HepG2 (cell line): ENCODE results near the gene MTFR1L. TPM values are rescaled to one million over a fixed set of nuclear protein-coding genes. Genes with fewer than 3 reads are reported as not detected.
A peak's percentile ranks its signal among the peaks of the same experiment; 100 is the strongest.

Experiments
- ATAC-seq: fragments of 200-7000 bp; cut with Tn5 transposase; 3 replicates; pipeline ENCODE4 v1.9.1; 2020; ENCODE audit warnings: mild to moderate bottlenecking, moderate library complexity
- BruUV-seq: library from RNA; stranded (reverse); fragments of 400-500 nt; replicated peaks from 2 replicates; lab custom pipeline; 2021; lab: Mats Ljungman, UMichigan
- CTCF ChIA-PET: fragments of 300-600 bp; formaldehyde crosslinking; extraction: SDS; loops from one replicate; lab custom pipeline; 2021; ENCODE audit warnings: low total read pairs, inconsistent platforms, low intra/inter-chr PET ratio; lab: Yijun Ruan, JAX
- POLR2A ChIA-PET: fragments of 350-600 bp; sonication (Branson Sonifier 250); formaldehyde crosslinking; loops from one replicate; lab custom pipeline; 2020; ENCODE audit warnings: antibody characterized with exemption, inconsistent platforms; lab: Yijun Ruan, JAX
- DNase-seq: peaks from one replicate; pipeline ENCODE4 v3.0.0-alpha.2; 2015; ENCODE audit warnings: low spot score
- FAIRE-seq: peaks from 3 replicates; lab custom pipeline; 2011; peaks lifted over from hg19 to GRCh38; lab: Jason Lieb, UNC
- H2AFZ ChIP-seq: one replicate; pipeline ENCODE4 v1.6.1; 2011; ENCODE audit warnings: low read length, inconsistent platforms
- H3K27ac ChIP-seq: fragments of 300-600 bp; 3 replicates; pipeline ENCODE4 v1.8.0; 2011; ENCODE audit warnings: mixed run types, mild to moderate bottlenecking, mixed read lengths, low read length, inconsistent platforms; ENCODE audit not compliant: insufficient read depth; ENCODE audit errors: extremely low read length
- H3K27me3 ChIP-seq, 2 experiments: fragments of 200-600 bp in 1 of 2; 2 replicates in 1 of 2; 3 replicates in 1 of 2; pipeline versions ENCODE4 v1.6.0 to v1.8.0; 2011; ENCODE audit warnings: low read length in 2 of 2, mild to moderate bottlenecking in 2 of 2, moderate library complexity in 2 of 2, inconsistent platforms in 1 of 2; ENCODE audit not compliant: insufficient read depth in 2 of 2, control insufficient read depth in 1 of 2
- H3K36me3 ChIP-seq, 2 experiments: fragments of 200-600 bp in 1 of 2; replicated peaks in 1 of 2; 2 replicates in 1 of 2; 3 replicates in 1 of 2; pipeline versions ENCODE4 v1.5.1 to v1.8.0; 2011; ENCODE audit warnings: low read length in 2 of 2, inconsistent platforms in 1 of 2; ENCODE audit not compliant: insufficient read depth in 2 of 2, control insufficient read depth in 1 of 2
- H3K4me1 ChIP-seq: 2 replicates; pipeline ENCODE4 v1.5.1; 2012; ENCODE audit warnings: low read length, inconsistent platforms; ENCODE audit not compliant: insufficient read depth
- H3K4me2 ChIP-seq: 2 replicates; pipeline ENCODE4 v1.6.0; 2011; ENCODE audit warnings: low read depth, low read length, inconsistent platforms
- H3K4me3 ChIP-seq, 3 experiments: fragments of 200-600 bp in 1 of 3; sonication (generic), shearing (Covaris generic) in 1 of 3; replicated peaks in 1 of 3; 2 replicates each; pipeline ENCODE4 v1.5.1; 2011 to 2016; ENCODE audit warnings: low read length in 3 of 3, inconsistent platforms in 2 of 3, low read depth in 2 of 3, mild to moderate bottlenecking in 2 of 3, control low read depth in 1 of 3, mixed read lengths in 1 of 3; ENCODE audit not compliant: insufficient read depth in 1 of 3
- H3K79me2 ChIP-seq: one replicate; pipeline ENCODE4 v1.6.1; 2011; ENCODE audit warnings: low read length, inconsistent platforms; ENCODE audit not compliant: insufficient read depth
- H3K9ac ChIP-seq: 2 replicates; pipeline ENCODE4 v1.6.0; 2011; ENCODE audit warnings: mild to moderate bottlenecking, low read depth, low read length, inconsistent platforms; ENCODE audit not compliant: insufficient read depth
- H3K9me3 ChIP-seq: 2 replicates; pipeline ENCODE4 v1.5.1; 2012; ENCODE audit warnings: mild to moderate bottlenecking, low read length
- H4K20me1 ChIP-seq: 2 replicates; pipeline ENCODE4 v1.6.0; 2011; ENCODE audit warnings: inconsistent platforms, mild to moderate bottlenecking, low read length, moderate library complexity; ENCODE audit not compliant: insufficient read depth
- CTCF ChIP-seq: sonication (generic); formaldehyde crosslinking; IDR thresholded peaks from 2 replicates; pipeline ENCODE4 v1.5.0; 2020; ENCODE audit warnings: mild to moderate bottlenecking, missing genetic modification reagents, moderate library complexity
- FOXJ3 ChIP-seq: sonication (generic); formaldehyde crosslinking; IDR thresholded peaks from 2 replicates; pipeline ENCODE4 v1.4.0; 2020; ENCODE audit warnings: missing genetic modification reagents, mild to moderate bottlenecking, borderline replicate concordance
- HIVEP1 ChIP-seq: sonication (generic); formaldehyde crosslinking; IDR thresholded peaks from 2 replicates; pipeline ENCODE4 v1.4.0; 2020; ENCODE audit warnings: mild to moderate bottlenecking, missing genetic modification reagents
- KDM5B ChIP-seq: sonication (generic); formaldehyde crosslinking; IDR thresholded peaks from 2 replicates; pipeline ENCODE4 v1.4.0; 2020; ENCODE audit warnings: missing genetic modification reagents, mild to moderate bottlenecking, borderline replicate concordance
- MLLT10 ChIP-seq: sonication (generic); formaldehyde crosslinking; IDR thresholded peaks from 2 replicates; pipeline ENCODE4 v1.4.0; 2020; ENCODE audit warnings: missing genetic modification reagents
- NFYC ChIP-seq: IDR thresholded peaks from 2 replicates; pipeline ENCODE4 v1.6.1; 2016; ENCODE audit warnings: missing genetic modification reagents, missing compliant biosample characterization
- RAD21 ChIP-seq: fragments of 450-650 bp; formaldehyde crosslinking; IDR thresholded peaks from 2 replicates; pipeline ENCODE4 v1.5.0; 2020; ENCODE audit warnings: mild to moderate bottlenecking
- STAG1 ChIP-seq: sonication (generic); formaldehyde crosslinking; IDR thresholded peaks from 2 replicates; pipeline ENCODE4 v1.4.0; 2020; ENCODE audit warnings: missing genetic modification reagents
- WGBS: methylation state at CpG from one replicate; pipeline ENCODE4 v1.1.6; 2017; ENCODE audit warnings: low lambda C conversion rate; 5-methylcytosine and 5-hydroxymethylcytosine counted together
- in situ Hi-C: cut with HindIII; loops from 2 replicates; pipeline ENCODE4 v1.10.0; 2017; ENCODE audit warnings: low pct_unique_long_range_greater_than_20kb; ENCODE audit not compliant: extremely low pct_ligation_motif_present
- intact Hi-C: fragments of 100-400 bp; cut with micrococcal nuclease; formaldehyde crosslinking; loops from one replicate; pipeline ENCODE4 v1.10.0; 2022; ENCODE audit not compliant: unreplicated experiment
- polyA plus RNA-seq, 8 experiments: library from polyadenylated mRNA; depleted of rRNA in 3 of 8; stranded (reverse) in 7 of 8; unstranded in 1 of 8; fragments of >200 nt; fragmentation: Illumina TruSeq in 4 of 8; extraction: Trizol in 4 of 8; gene quantifications; 2 replicates each; pipeline versions ENCODE4 v1.2.1 to v1.2.3, GENCODE V29; 2011 to 2016; ENCODE audit warnings: low read depth in 4 of 8, missing spikeins in 1 of 8, mixed read lengths in 1 of 8; ENCODE audit not compliant: insufficient read depth in 1 of 8
- total RNA-seq, 5 experiments: library from RNA; depleted of rRNA; stranded (reverse); fragments of >200 nt; fragmentation: Illumina TruSeq; extraction: Trizol; gene quantifications; 2 replicates each; pipeline ENCODE4 v1.2.3, GENCODE V29; 2016; ENCODE audit warnings: low read depth in 1 of 5

MTFR1L gene
- total and polyA plus RNA-seq, 2 of the 13 experiments (the other 11 are each of a cell fraction or from before 2014, with no cell fraction given), result 38.0 to 55.7 TPM

GRCh38 chr1:25797939-25798338 lies 21.8 kb upstream of the MTFR1L start:
- 20% methylated on average over 5 of the region's 8 CpGs for WGBS
- intact Hi-C loops, result loop anchor here (5.0 kb wide), 2 partner anchors 41 to 181 kb away; partner anchors contain the start of gene MAN1C1
- H3K4me3 ChIP-seq, result no peak overlapping the region
- H3K9me3 ChIP-seq, result no peaks in the 10 kb centered on the region
- H4K20me1 ChIP-seq, result no peaks in the 10 kb centered on the region
- H3K4me2 ChIP-seq, result no peak overlapping the region
- no TSS peak for BruUV-seq
- H3K9ac ChIP-seq, result no peak overlapping the region
- H3K27me3 ChIP-seq, result peaks cover 0 to 17% of the 10 kb centered on the region in 2 experiments; a peak in 2 of 5 replicates
- DNase-seq (peak; percentile 13), ATAC-seq (peak; percentile 62), FAIRE-seq (no peak)
- H2AFZ ChIP-seq, result no peak overlapping the region
- no peak for TF ChIP-seq HIVEP1 (CRISPR knock-in tag)
- TF ChIP-seq CTCF (CRISPR knock-in tag), result peak; percentile 67
- TF ChIP-seq KDM5B (CRISPR knock-in tag), result no peak
- TF ChIP-seq NFYC (CRISPR knock-in tag), result no peak
- TF ChIP-seq MLLT10 (CRISPR knock-in tag), result no peak
- TF ChIP-seq FOXJ3 (CRISPR knock-in tag), result no peak
- TF ChIP-seq STAG1 (CRISPR knock-in tag), result peak; percentile 44
- 0 out of 2 replicates have a peak, but pooled peaks have one; percentile 12 for TF ChIP-seq RAD21 (CRISPR knock-in tag)
- ChIA-PET CTCF (interaction anchor here (2.0 to 2.4 kb wide), 2 partner anchors 39 to 189 kb away, joined by 11 to 13 read pairs; no protein-coding TSS in a partner anchor), POLR2A (no interaction called here)
- no peak overlapping the region for H3K27ac ChIP-seq
- no peaks in the 10 kb centered on the region for H3K36me3 ChIP-seq
- no peaks in the 10 kb centered on the region for H3K79me2 ChIP-seq
- H3K4me1 ChIP-seq, result peaks cover 26% of the 10 kb centered on the region
- in situ Hi-C loops, result loop anchor here (5.0 kb wide), 1 partner anchor 41 kb away; no protein-coding TSS in a partner anchor
